ENCODE data around the gene ADORA2B. TPM values are rescaled to one million over a fixed set of nuclear protein-coding genes. Genes with fewer than 3 reads are reported as not detected.
"Not testable (repeated sequence)": the region's sequence is repeated elsewhere in the genome, so short reads cannot be mapped to it uniquely, and the experiment has no call there.

ADORA2B gene
- total RNA-seq, 4 donors from 2014 or later: 0.40 to 2.0 (median 1.2) TPM; not detected in 1

DNA sequence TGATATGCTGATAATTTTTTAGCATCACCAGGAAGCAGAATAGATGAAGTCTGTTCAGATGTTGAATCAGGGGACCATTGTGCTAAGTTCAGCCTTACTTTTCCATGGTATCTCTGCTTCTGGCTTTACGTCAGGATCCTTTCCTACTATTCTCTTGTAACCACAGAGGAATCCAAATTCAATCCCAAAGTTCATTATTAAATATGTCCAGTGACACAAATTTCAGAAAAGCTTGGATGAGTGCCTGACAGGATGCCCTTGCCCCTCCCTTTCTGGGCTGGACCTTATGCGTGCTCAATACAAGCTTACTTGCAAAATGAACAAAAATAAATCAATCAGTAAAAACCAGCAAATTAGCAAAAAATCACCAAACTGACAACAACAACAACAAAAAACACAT is 37.6 kb upstream of the ADORA2B start:
- Histone ChIP-seq H3K4me1 (no peaks in the 10 kb centered on the region), H3K36me3 (no peaks in the 10 kb centered on the region), H3K4me3 (no peak overlapping the region), H3K27ac (no peak overlapping the region), H3K9me3 (no peaks in the 10 kb centered on the region), H3K27me3 (no peaks in the 10 kb centered on the region)
- WGBS, 2 donors (ENCODE audit: low coverage in 1 of 2): 33 to 82% methylated on average over 2 of the region's 2 CpGs
- TF ChIP-seq CTCF (IDR thresholded peaks at IDR 0.05) (no peak), EP300 (IDR thresholded peaks at IDR 0.05) (no peak), POLR2A (IDR thresholded peaks at IDR 0.05) (no peak), POLR2AphosphoS5 (IDR thresholded peaks at IDR 0.05) (no peak)
- ATAC-seq: no peak

DNA sequence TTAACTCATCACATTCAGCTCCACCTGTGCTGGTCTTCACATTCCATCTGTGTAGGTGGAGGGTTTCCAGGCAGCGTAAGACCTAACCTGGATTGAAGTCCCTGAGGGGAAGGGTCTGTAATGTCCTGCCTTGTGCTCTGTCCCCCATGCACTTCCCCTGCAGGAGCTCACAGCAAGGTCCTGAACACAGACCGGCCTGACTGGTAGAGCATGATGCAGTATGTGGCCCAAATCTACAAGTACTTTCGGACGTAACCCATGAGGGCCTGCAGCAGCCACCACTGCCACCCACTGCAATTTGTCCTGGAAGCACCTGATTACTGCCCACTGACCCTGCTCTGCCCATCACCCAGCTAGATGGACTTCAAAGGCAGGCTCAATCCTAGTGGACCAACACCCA is 36.6 kb upstream of the ADORA2B start:
- TF ChIP-seq POLR2AphosphoS5 (IDR thresholded peaks at IDR 0.05): no peak
- TF ChIP-seq POLR2A (IDR thresholded peaks at IDR 0.05): no peak
- ATAC-seq: no peak
- no peaks in the 10 kb centered on the region for H3K4me1 ChIP-seq
- 100% methylated on average over 2 of the region's 4 CpGs; no CpG with 5 or more reads in 1 of the 2 donors for WGBS, 2 donors (ENCODE audit: low coverage in 1 of 2)
- no peak overlapping the region for H3K4me3 ChIP-seq
- no peaks in the 10 kb centered on the region for H3K9me3 ChIP-seq
- H3K36me3 ChIP-seq: no peaks in the 10 kb centered on the region
- H3K27ac ChIP-seq: no peak overlapping the region
- no peaks in the 10 kb centered on the region for H3K27me3 ChIP-seq

DNA sequence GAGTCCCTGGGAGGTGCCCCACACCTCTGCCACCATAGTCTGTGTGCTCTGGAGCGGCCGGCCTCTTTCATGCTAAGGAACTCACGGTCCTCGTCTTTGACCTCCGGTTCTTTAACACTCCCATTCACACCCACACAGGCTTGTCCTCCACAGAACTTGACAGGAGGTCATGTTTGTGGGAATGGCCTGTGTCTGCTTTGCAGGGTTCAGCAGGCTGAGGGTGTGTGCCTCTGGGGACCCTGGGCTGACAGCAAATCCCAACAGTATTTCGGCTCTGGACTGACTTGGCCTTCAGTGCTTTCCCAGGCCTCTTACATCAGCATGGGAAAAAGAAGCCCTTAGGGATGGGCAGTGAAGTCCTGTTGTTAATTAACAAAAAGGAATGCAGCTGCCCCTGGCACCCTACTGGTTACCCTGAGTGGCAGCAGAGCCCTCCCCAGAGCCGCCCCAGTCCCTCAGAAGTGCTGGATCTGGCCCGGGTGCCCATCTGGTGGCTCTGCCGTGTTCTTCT is 35.4 kb upstream of the ADORA2B start:
- Histone ChIP-seq H3K4me1 (no peaks in the 10 kb centered on the region), H3K27ac (no peak overlapping the region), H3K4me3 (no peak overlapping the region), H3K27me3 (no peaks in the 10 kb centered on the region), H3K9me3 (no peaks in the 10 kb centered on the region), H3K36me3 (no peaks in the 10 kb centered on the region)
- 77% methylated on average over 5 of the region's 9 CpGs; no CpG with 5 or more reads in 1 of the 2 donors for WGBS, 2 donors (ENCODE audit: low coverage in 1 of 2)
- no peak for TF ChIP-seq POLR2A (IDR thresholded peaks at IDR 0.05)
- TF ChIP-seq CTCF (IDR thresholded peaks at IDR 0.05): no peak
- no peak for ATAC-seq

GRCh38 chr17:15910791-15911190 is 34.1 kb upstream of the ADORA2B start:
- no peaks in the 10 kb centered on the region for H3K36me3 ChIP-seq
- 94% methylated on average over 4 of the region's 5 CpGs; no CpG with 5 or more reads in 1 of the 2 donors for WGBS, 2 donors (ENCODE audit: low coverage in 1 of 2)
- H3K4me1 ChIP-seq: no peaks in the 10 kb centered on the region
- no peaks in the 10 kb centered on the region for H3K27me3 ChIP-seq
- no peak overlapping the region for H3K27ac ChIP-seq
- ATAC-seq: no peak
- TF ChIP-seq CTCF (IDR thresholded peaks at IDR 0.05): no peak
- TF ChIP-seq EP300 (IDR thresholded peaks at IDR 0.05): no peak
- TF ChIP-seq POLR2AphosphoS5 (IDR thresholded peaks at IDR 0.05): no peak
- TF ChIP-seq POLR2A (IDR thresholded peaks at IDR 0.05): no peak
- H3K9me3 ChIP-seq: no peaks in the 10 kb centered on the region
- no peak overlapping the region for H3K4me3 ChIP-seq

- H3K27me3 ChIP-seq, H3K36me3 ChIP-seq, H3K4me3 ChIP-seq, H3K4me1 ChIP-seq, H3K27ac ChIP-seq, H3K9me3 ChIP-seq, ATAC-seq: not testable (repeated sequence)
- WGBS, 2 donors (ENCODE audit: low coverage in 1 of 2): 67 to 83% methylated on average over 1 of the region's 5 CpGs
Observed at GRCh38 chr17:15911701-15912100, 33.2 kb upstream of the ADORA2B start.

DNA sequence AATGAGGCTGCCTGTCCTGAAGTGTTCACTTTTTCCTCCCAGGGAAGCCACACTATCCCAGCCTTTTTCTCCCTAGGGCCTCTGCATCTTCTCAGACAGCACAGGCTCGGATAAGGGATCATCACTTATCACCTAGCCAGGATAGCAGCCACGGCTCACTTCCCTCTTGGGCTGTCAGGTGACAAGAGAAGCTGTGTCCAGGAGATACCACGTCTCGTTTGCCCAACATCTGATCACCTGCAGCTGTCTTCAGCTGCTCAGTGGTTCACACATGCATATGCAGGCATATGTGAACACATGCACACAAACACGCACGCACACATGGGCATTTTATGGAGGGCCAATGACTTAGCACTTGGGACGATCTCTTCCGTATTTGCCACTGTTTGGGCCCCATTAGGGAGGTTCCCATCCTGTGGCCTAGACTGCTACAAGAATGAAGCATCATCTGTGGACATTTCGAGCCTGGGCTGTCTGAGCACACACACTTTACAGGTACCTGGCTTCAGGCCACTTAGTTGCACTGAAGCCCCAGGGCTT is 32.4 kb upstream of the ADORA2B start:
- peaks cover 11% of the 10 kb centered on the region for H3K27me3 ChIP-seq
- H3K4me3 ChIP-seq: no peak overlapping the region
- peaks cover 0 to 5% (median 4%) of the 10 kb centered on the region in 3 donors for H3K4me1 ChIP-seq
- no peaks in the 10 kb centered on the region for H3K36me3 ChIP-seq
- no peaks in the 10 kb centered on the region for H3K9me3 ChIP-seq
- no peak for ATAC-seq
- no peak for TF ChIP-seq POLR2AphosphoS5 (IDR thresholded peaks at IDR 0.05)
- TF ChIP-seq POLR2A (IDR thresholded peaks at IDR 0.05): no peak
- no peak for TF ChIP-seq EP300 (IDR thresholded peaks at IDR 0.05)
- no peak for TF ChIP-seq CTCF (IDR thresholded peaks at IDR 0.05)
- WGBS, 2 donors (ENCODE audit: low coverage in 1 of 2): 80 to 90% methylated on average over 2 to 7 of the region's 9 CpGs
- H3K27ac ChIP-seq: no peak overlapping the region
